H1 (cell line): ENCODE results near the gene WNT11. TPM values are rescaled to one million over a fixed set of nuclear protein-coding genes. Genes with fewer than 3 reads are reported as not detected.

Experiments used
- CTCF ChIA-PET: fragments of 300-600 bp; sonication (Branson Sonifier 250); formaldehyde crosslinking; loops from one replicate; lab custom pipeline; 2021; ENCODE audit not compliant: partially characterized antibody; lab: Charles Lee
- POLR2A ChIA-PET: fragments of 300-600 bp; sonication (Branson Sonifier 250); formaldehyde crosslinking; loops from one replicate; lab custom pipeline; 2021; ENCODE audit warnings: inconsistent platforms; ENCODE audit not compliant: partially characterized antibody; lab: Charles Lee
- DNase-seq, 2 experiments: peaks; one replicate each; pipeline versions ENCODE4 v3.0.0 to v3.0.0-alpha.2; 2010 to 2022; ENCODE audit warnings: low spot score in 2 of 2, low read depth in 1 of 2, mixed read lengths in 1 of 2
- FAIRE-seq: peaks from 2 replicates; lab custom pipeline; 2011; peaks lifted over from hg19 to GRCh38; lab: Jason Lieb, UNC
- H2AFZ ChIP-seq: 2 replicates; pipeline ENCODE4 v1.8.1; 2012; ENCODE audit warnings: low read length, inconsistent platforms
- H2AK5ac ChIP-seq: 2 replicates; pipeline ENCODE4 v1.6.1; 2013; ENCODE audit warnings: low read depth, low read length
- H2BK120ac ChIP-seq: replicated peaks from 2 replicates; pipeline ENCODE3; 2013; ENCODE audit warnings: low read depth, low read length, inconsistent platforms
- H2BK12ac ChIP-seq: 2 replicates; pipeline ENCODE4 v1.6.1; 2013; ENCODE audit warnings: low read depth, low read length
- H2BK15ac ChIP-seq: 2 replicates; pipeline ENCODE4 v1.6.1; 2013; ENCODE audit warnings: low read length
- H2BK20ac ChIP-seq: 2 replicates; pipeline ENCODE4 v1.6.1; 2013; ENCODE audit warnings: low read length
- H2BK5ac ChIP-seq: 2 replicates; pipeline ENCODE4 v1.6.1; 2013; ENCODE audit warnings: low read depth, low read length
- H3K14ac ChIP-seq: 2 replicates; pipeline ENCODE4 v1.6.1; 2013; ENCODE audit warnings: inconsistent platforms; ENCODE audit not compliant: insufficient read length
- H3K18ac ChIP-seq: 2 replicates; pipeline ENCODE4 v1.6.1; 2013; ENCODE audit warnings: low read length; ENCODE audit errors: extremely low read depth
- H3K23ac ChIP-seq: 2 replicates; pipeline ENCODE4 v1.6.1; 2013; ENCODE audit warnings: inconsistent platforms; ENCODE audit not compliant: insufficient read length
- H3K23me2 ChIP-seq: 2 replicates; pipeline ENCODE4 v1.6.1; 2013; ENCODE audit warnings: low read depth, low read length
- H3K27ac ChIP-seq: 2 replicates; pipeline ENCODE4 v1.6.1; 2011; ENCODE audit warnings: low read depth, low read length, inconsistent platforms
- H3K27me3 ChIP-seq, 4 experiments: replicated peaks in 1 of 4; 1 replicate in 1 of 4; 2 replicates in 3 of 4; pipeline versions ENCODE4 v1.6.1 to v1.8.1; 2011 to 2013; ENCODE audit warnings: low read length in 3 of 4, mild to moderate bottlenecking in 3 of 4, inconsistent platforms in 2 of 4, mixed read lengths in 2 of 4, moderate library complexity in 1 of 4; ENCODE audit not compliant: control insufficient read depth in 3 of 4, insufficient read depth in 3 of 4; ENCODE audit errors: extremely low read depth in 1 of 4
- H3K36me3 ChIP-seq, 4 experiments: 2 replicates each; pipeline versions ENCODE4 v1.6.1 to v1.8.1; 2011 to 2013; ENCODE audit warnings: mild to moderate bottlenecking in 4 of 4, low read length in 3 of 4, moderate library complexity in 2 of 4, control low read depth in 1 of 4, inconsistent platforms in 1 of 4; ENCODE audit not compliant: insufficient read depth in 4 of 4, control insufficient read depth in 2 of 4
- H3K4ac ChIP-seq: replicated peaks from 2 replicates; pipeline ENCODE3; 2013; ENCODE audit warnings: low read length, low read depth, mixed read lengths, inconsistent platforms; ENCODE audit not compliant: insufficient read length
- H3K4me1 ChIP-seq, 4 experiments: replicated peaks in 1 of 4; 1 replicate in 1 of 4; 2 replicates in 3 of 4; pipeline versions ENCODE4 v1.6.1 to v1.8.1; 2011 to 2013; ENCODE audit warnings: low read length in 3 of 4, inconsistent platforms in 2 of 4, mixed read lengths in 1 of 4; ENCODE audit not compliant: insufficient read depth in 4 of 4, control insufficient read depth in 3 of 4
- H3K4me2 ChIP-seq, 2 experiments: 2 replicates each; pipeline versions ENCODE4 v1.6.1 to v1.8.1; 2011 to 2013; ENCODE audit warnings: low read depth in 2 of 2, low read length in 2 of 2, control low read depth in 1 of 2, inconsistent platforms in 1 of 2, mild to moderate bottlenecking in 1 of 2; ENCODE audit not compliant: insufficient read depth in 1 of 2
- H3K4me3 ChIP-seq, 4 experiments: fragments of 200-600, 300-600 bp in 1 of 4; sonication (generic), shearing (Covaris generic), sonication (Bioruptor Twin) in 1 of 4; 2 replicates each; pipeline versions ENCODE4 v1.5.1 to v1.8.1; 2011 to 2016; ENCODE audit warnings: low read length in 4 of 4, low read depth in 3 of 4, control low read depth in 2 of 4, inconsistent platforms in 2 of 4, mild to moderate bottlenecking in 2 of 4, mixed read lengths in 1 of 4, moderate library complexity in 1 of 4; ENCODE audit not compliant: insufficient read depth in 2 of 4; ENCODE audit errors: extremely low read depth in 1 of 4
- H3K56ac ChIP-seq: replicated peaks from 2 replicates; pipeline ENCODE3; 2013; ENCODE audit warnings: low read depth, mild to moderate bottlenecking, mixed read lengths, low read length, inconsistent platforms; ENCODE audit not compliant: insufficient read length
- H3K79me1 ChIP-seq: 2 replicates; pipeline ENCODE4 v1.6.1; 2013; ENCODE audit warnings: low read depth, low read length, control low read depth
- H3K79me2 ChIP-seq, 2 experiments: 2 replicates each; pipeline versions ENCODE4 v1.6.1 to v1.8.1; 2012 to 2013; ENCODE audit warnings: low read length in 2 of 2, mild to moderate bottlenecking in 2 of 2, inconsistent platforms in 1 of 2; ENCODE audit not compliant: insufficient read depth in 2 of 2, control insufficient read depth in 1 of 2
- H3K9ac ChIP-seq, 4 experiments: replicated peaks in 1 of 4; 1 replicate in 1 of 4; 2 replicates in 3 of 4; pipeline versions ENCODE4 v1.6.1 to v1.8.1; 2011 to 2013; ENCODE audit warnings: low read depth in 3 of 4, low read length in 3 of 4, control low read depth in 2 of 4, mild to moderate bottlenecking in 2 of 4, moderate library complexity in 2 of 4, inconsistent platforms in 1 of 4; ENCODE audit errors: extremely low read depth in 1 of 4
- H3K9me3 ChIP-seq, 2 experiments: 2 replicates each; pipeline versions ENCODE4 v1.6.1 to v1.8.1; 2012 to 2013; ENCODE audit warnings: mild to moderate bottlenecking in 2 of 2, moderate library complexity in 2 of 2, control low read depth in 1 of 2, inconsistent platforms in 1 of 2, low read depth in 1 of 2, low read length in 1 of 2, mixed read lengths in 1 of 2; ENCODE audit not compliant: insufficient read depth in 2 of 2
- H4K20me1 ChIP-seq, 2 experiments: replicated peaks in 1 of 2; 2 replicates each; pipeline versions ENCODE3 to v1.8.1; 2011 to 2013; ENCODE audit warnings: inconsistent platforms in 2 of 2, low read length in 2 of 2, mild to moderate bottlenecking in 1 of 2; ENCODE audit not compliant: insufficient read depth in 2 of 2, control insufficient read depth in 1 of 2
- H4K5ac ChIP-seq: 2 replicates; pipeline ENCODE4 v1.6.1; 2013; ENCODE audit warnings: low read length, low read depth, mixed read lengths, inconsistent platforms; ENCODE audit not compliant: insufficient read length
- H4K8ac ChIP-seq: 2 replicates; pipeline ENCODE4 v1.8.0; 2013; ENCODE audit warnings: mild to moderate bottlenecking, moderate library complexity, low read length, inconsistent platforms; ENCODE audit not compliant: insufficient read depth; ENCODE audit errors: extremely low read depth
- H4K91ac ChIP-seq: replicated peaks from 2 replicates; pipeline ENCODE3; 2013; ENCODE audit warnings: low read length, mixed read lengths, inconsistent platforms; ENCODE audit not compliant: insufficient read length
- ASH2L ChIP-seq: fragments of 200-600, 300-600 bp; sonication (generic); IDR thresholded peaks from one replicate; pipeline ENCODE4 v1.7.1; 2017; ENCODE audit warnings: low read length
- BACH1 ChIP-seq: IDR thresholded peaks from 2 replicates; pipeline ENCODE4 v1.6.1; 2012; ENCODE audit warnings: low read length, improper control_type of control experiment
- GTF2F1 ChIP-seq: IDR thresholded peaks from 2 replicates; pipeline ENCODE4 v1.6.1; 2012; ENCODE audit warnings: low read depth, low read length, improper control_type of control experiment, borderline replicate concordance
- MAFK ChIP-seq: IDR thresholded peaks from 2 replicates; pipeline ENCODE4 v1.6.1; 2012; ENCODE audit warnings: low read depth, mild to moderate bottlenecking, improper control_type of control experiment, low read length
- PHF8 ChIP-seq: fragments of 200-600 bp; sonication (generic); conservative IDR thresholded peaks from 2 replicates; pipeline ENCODE4 v1.7.1; 2012; ENCODE audit warnings: low read depth, mild to moderate bottlenecking, inconsistent platforms, low read length, moderate library complexity
- POLR2AphosphoS5 ChIP-seq: IDR thresholded peaks from 2 replicates; pipeline ENCODE4 v1.6.1; 2011; ENCODE audit warnings: low read depth, low read length
- RXRA ChIP-seq: IDR thresholded peaks from 2 replicates; pipeline ENCODE4 v1.6.1; 2011; ENCODE audit warnings: low read depth, mild to moderate bottlenecking, low read length, moderate library complexity; ENCODE audit not compliant: insufficient read depth
- SAP30 ChIP-seq: fragments of 300-600 bp; sonication (generic); IDR thresholded peaks from 2 replicates; pipeline ENCODE4 v1.7.1; 2012; ENCODE audit warnings: low read length, moderate library complexity, mild to moderate bottlenecking, inconsistent platforms; ENCODE audit not compliant: insufficient read depth, insufficient replicate concordance
- SRF ChIP-seq: IDR thresholded peaks from 2 replicates; pipeline ENCODE4 v1.6.1; 2011; ENCODE audit warnings: mild to moderate bottlenecking, low read depth, low read length, moderate library complexity
- WGBS, 2 experiments: shearing (Covaris generic) in 1 of 2; methylation state at CpG; one replicate each; pipeline versions ENCODE4 v1.1.6 to v1.1.7; 2013 to 2015; ENCODE audit warnings: low lambda C conversion rate in 2 of 2, mixed read lengths in 2 of 2, inconsistent platforms in 1 of 2, low coverage in 1 of 2, missing lambda C conversion rate in 1 of 2; ENCODE audit not compliant: insufficient replicate concordance in 2 of 2, insufficient coverage in 1 of 2, insufficient read length in 1 of 2; ENCODE audit errors: extremely low coverage in 1 of 2, missing lambda C conversion rate in 1 of 2; 5-methylcytosine and 5-hydroxymethylcytosine counted together
- polyA plus RNA-seq, 7 experiments: library from polyadenylated mRNA; depleted of rRNA in 3 of 7; stranded (reverse) in 5 of 7; unstranded in 2 of 7; fragments of >200 nt in 5 of 7; fragments of 200-250 nt in 2 of 7; gene quantifications; 1 replicate in 5 of 7; 2 replicates in 1 of 7; 4 replicates in 1 of 7; pipeline versions ENCODE4 v1.2.1 to v1.2.3, GENCODE V29; 2011 to 2013; ENCODE audit warnings: missing spikeins in 2 of 7, mixed read lengths in 2 of 7
- total RNA-seq: library from RNA; stranded (reverse); fragmentation: NEBNext Ultra II Directional; extraction: Animal tissue kit (Norgen Biotek cat#: 25700); gene quantifications from 2 replicates; pipeline ENCODE4 v1.2.1, GENCODE V29; 2021
- TF ChIP-seq, protein P1 (sequence below): IDR thresholded peaks from 2 replicates; pipeline ENCODE4 v1.6.1; 2012; ENCODE audit warnings: inconsistent platforms

Gene WNT11
- total and polyA plus RNA-seq, 2 of the 8 experiments (the other 6 are each of a cell fraction or from before 2014, with no cell fraction given), result 0.11 to 0.45 TPM

DNA sequence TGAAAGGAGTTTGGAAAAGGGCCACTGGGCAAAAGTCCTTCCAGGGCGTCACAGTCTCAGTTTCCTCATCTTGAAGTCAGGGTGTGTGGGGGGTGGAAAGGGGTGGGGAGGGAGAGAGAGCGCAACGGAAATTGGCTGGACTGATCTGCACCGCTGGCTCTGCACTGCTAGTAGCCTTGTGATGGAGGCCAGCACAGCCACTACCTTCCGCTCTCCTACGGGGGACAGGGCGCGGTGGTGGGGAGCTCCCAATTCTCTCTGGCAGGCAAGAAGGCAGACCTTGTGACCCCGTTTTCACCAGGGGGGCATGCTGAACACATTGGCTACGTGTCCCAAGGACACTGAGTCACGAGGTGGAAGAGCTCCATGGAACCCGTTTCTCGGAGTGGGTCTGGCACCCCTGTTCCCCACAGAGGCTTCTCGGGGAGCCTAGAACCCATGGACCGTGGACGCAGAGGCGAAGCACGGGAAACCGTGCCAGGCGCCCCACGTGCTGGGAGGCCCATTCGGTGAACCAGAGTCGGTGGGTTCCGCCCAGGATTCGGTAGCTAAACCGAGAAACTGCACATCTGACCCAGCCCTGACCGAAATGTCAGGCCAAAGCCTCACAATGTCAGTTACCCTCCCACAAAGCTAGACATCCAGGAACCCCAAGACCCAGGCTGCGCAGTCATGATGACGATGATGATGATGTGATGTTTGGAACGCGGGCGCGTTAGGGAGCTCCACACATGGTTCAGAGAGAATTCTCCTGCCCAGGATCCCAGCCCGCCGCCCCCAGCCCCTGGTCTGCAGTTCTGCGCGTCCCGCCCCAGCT, 28.3 kb upstream of the WNT11 start:
- no peak for FAIRE-seq
- ChIA-PET POLR2A (interaction anchor here (0.8 to 4.6 kb wide), 16 partner anchors 10 to 93 kb away, joined by 3 to 39 read pairs (median 4); partner anchors contain the start of gene WNT11), CTCF (interaction anchor here (0.6 to 3.0 kb wide), 13 partner anchors 8 to 813 kb away, joined by 3 to 31 read pairs (median 4); no protein-coding TSS in a partner anchor)
- TF ChIP-seq MAFK (no peak; the same call in 1 of the 2 replicates), POLR2AphosphoS5 (no peak), SAP30 (peak; percentile 71), GTF2F1 (no peak), BACH1 (no peak), SRF (no peak), RXRA (no peak), ASH2L (peak; percentile 41), PHF8 (peak; percentile 69)
- TF ChIP-seq, protein P1, sequence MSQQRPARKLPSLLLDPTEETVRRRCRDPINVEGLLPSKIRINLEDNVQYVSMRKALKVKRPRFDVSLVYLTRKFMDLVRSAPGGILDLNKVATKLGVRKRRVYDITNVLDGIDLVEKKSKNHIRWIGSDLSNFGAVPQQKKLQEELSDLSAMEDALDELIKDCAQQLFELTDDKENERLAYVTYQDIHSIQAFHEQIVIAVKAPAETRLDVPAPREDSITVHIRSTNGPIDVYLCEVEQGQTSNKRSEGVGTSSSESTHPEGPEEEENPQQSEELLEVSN, result no peak; the same call in none of the 2 replicates

More for the DNA sequence above, 28.3 kb upstream of the WNT11 start:
- peak overlapping the region; percentile 55 for H3K18ac ChIP-seq
- peaks cover 8% of the 10 kb centered on the region; the same call in 1 of the 2 replicates for H3K23me2 ChIP-seq
- peak overlapping the region; percentile 61 for H4K91ac ChIP-seq
- H2BK12ac ChIP-seq, result no peak overlapping the region
- no peak overlapping the region for H2AK5ac ChIP-seq
- H2BK5ac ChIP-seq, result peak overlapping the region; percentile 19; the same call in 1 of the 2 replicates
- no peaks in the 10 kb centered on the region for H3K79me2 ChIP-seq
- no peak overlapping the region for H3K23ac ChIP-seq
- H2AFZ ChIP-seq, result peak overlapping the region; percentile 76; the same call in 1 of the 2 replicates
- 20% methylated on average over 31 of the region's 38 CpGs; no CpG with 5 or more reads in 1 of the 2 experiments for WGBS, 2 experiments
- H3K4me3 ChIP-seq, result peak overlapping the region; percentile 58 to 98 (median 92)
- no peaks in the 10 kb centered on the region; a peak in 2 of 7 replicates for H3K27me3 ChIP-seq
- H2BK20ac ChIP-seq, result no peak overlapping the region
- no peak overlapping the region for H3K4ac ChIP-seq
- no peaks in the 10 kb centered on the region for H4K20me1 ChIP-seq
- H3K56ac ChIP-seq, result peak overlapping the region; percentile 43
- no peaks in the 10 kb centered on the region for H3K9me3 ChIP-seq
- peaks cover 0 to 8% (median 4%) of the 10 kb centered on the region in 4 experiments; a peak in 4 of 7 replicates for H3K4me1 ChIP-seq
- H4K5ac ChIP-seq, result peak overlapping the region; percentile 28
- H4K8ac ChIP-seq, result peak overlapping the region; percentile 97
- peak in 1 of 2 experiments; percentile 57 for DNase-seq
- H3K27ac ChIP-seq, result peak overlapping the region; percentile 59; the same call in 1 of the 2 replicates
- peak overlapping the region; percentile 79 to 91 for H3K4me2 ChIP-seq
- H3K9ac ChIP-seq, result peak overlapping the region; percentile 51 to 81 (median 77)
- no peaks in the 10 kb centered on the region for H3K79me1 ChIP-seq
- no peak overlapping the region for H3K14ac ChIP-seq
- H2BK120ac ChIP-seq, result no peak overlapping the region
- no peak overlapping the region for H2BK15ac ChIP-seq
- H3K36me3 ChIP-seq, result no peaks in the 10 kb centered on the region
